Right atrium auricular region (tissue), 2 donors: Measurements from ENCODE around the gene SMG9. TPM values are rescaled to one million over a fixed set of nuclear protein-coding genes. Genes with fewer than 3 reads are reported as not detected.

Experiments used
- DNase-seq: peaks from one replicate; pipeline ENCODE4 v3.0.0-alpha.2; 2019; ENCODE audit warnings: low spot score
- H3K27ac ChIP-seq, 2 donors: fragments of 200-600 bp; sonication (generic); 1 replicate in 1 of 2; 2 replicates in 1 of 2; pipeline ENCODE4 v1.5.1; 2016 to 2019
- H3K27me3 ChIP-seq, 2 donors: fragments of 200-600 bp; sonication (generic); one replicate each; pipeline versions ENCODE4 v1.5.1 to v1.6.0; 2017 to 2019
- H3K36me3 ChIP-seq: fragments of 200-600 bp; sonication (generic); one replicate; pipeline ENCODE4 v1.5.1; 2016
- H3K4me1 ChIP-seq, 2 donors: fragments of 200-600 bp; sonication (generic); one replicate each; pipeline versions ENCODE4 v1.5.1 to v1.6.0; 2017 to 2019
- H3K4me3 ChIP-seq, 2 donors: fragments of 200-600 bp; sonication (generic); 1 replicate in 1 of 2; 2 replicates in 1 of 2; pipeline ENCODE4 v1.5.1; 2017 to 2019; ENCODE audit warnings: mild to moderate bottlenecking in 1 of 2, moderate library complexity in 1 of 2
- H3K9me3 ChIP-seq, 2 donors: fragments of 200-600 bp; sonication (generic); one replicate each; pipeline ENCODE4 v1.5.1; 2019
- CTCF ChIP-seq, 2 donors: fragments of 200-600 bp; sonication (generic); IDR thresholded peaks; one replicate each; pipeline ENCODE4 v1.5.1; 2019; ENCODE audit warnings: antibody characterized with exemption in 2 of 2
- total RNA-seq, 2 donors: library from RNA; depleted of rRNA; stranded (reverse); fragments of >200 nt; gene quantifications; one replicate each; pipeline ENCODE4 v1.1.0, GENCODE V29; 2016

The SMG9 gene
- total RNA-seq, 2 donors from 2014 or later: 8.0 to 11.0 TPM

GRCh38 chr19:43704002-43704705, 50.6 kb downstream of the SMG9 start:
- TF ChIP-seq CTCF (IDR thresholded peaks at IDR 0.05): no peak
- H3K27ac ChIP-seq: no peak overlapping the region
- DNase-seq: no peak
- H3K4me3 ChIP-seq: no peak overlapping the region
- H3K9me3 ChIP-seq: peaks cover 0 to 5% of the 10 kb centered on the region in 2 donors
- no peaks in the 10 kb centered on the region for H3K36me3 ChIP-seq
- H3K4me1 ChIP-seq: peaks cover 0 to 14% of the 10 kb centered on the region in 2 donors
- H3K27me3 ChIP-seq: no peaks in the 10 kb centered on the region

GRCh38 chr19:43700395-43701000, 54.3 kb downstream of the SMG9 start:
- peak overlapping the region; percentile 67 to 74 for H3K27ac ChIP-seq
- peaks cover 0 to 14% of the 10 kb centered on the region in 2 donors for H3K4me1 ChIP-seq
- peak overlapping the region; percentile 9 to 36 for H3K4me3 ChIP-seq
- no peaks in the 10 kb centered on the region for H3K27me3 ChIP-seq
- no peaks in the 10 kb centered on the region for H3K36me3 ChIP-seq
- peak; percentile 78 for DNase-seq
- peaks cover 0 to 8% of the 10 kb centered on the region in 2 donors for H3K9me3 ChIP-seq
- no peak for TF ChIP-seq CTCF (IDR thresholded peaks at IDR 0.05)

GRCh38 chr19:43699506-43700394, 55.0 kb downstream of the SMG9 start:
- H3K9me3 ChIP-seq: peaks cover 0 to 8% of the 10 kb centered on the region in 2 donors
- H3K4me1 ChIP-seq: peaks cover 0 to 14% of the 10 kb centered on the region in 2 donors
- no peak for DNase-seq
- H3K4me3 ChIP-seq: peak overlapping the region in 1 of 2 donors; percentile 45
- peak in 1 of 2 donors; percentile 22 for TF ChIP-seq CTCF (IDR thresholded peaks at IDR 0.05)
- H3K27ac ChIP-seq: peak overlapping the region; percentile 67 to 74
- H3K27me3 ChIP-seq: no peaks in the 10 kb centered on the region
- H3K36me3 ChIP-seq: no peaks in the 10 kb centered on the region

- DNase-seq: no peak
- peaks cover 0 to 14% of the 10 kb centered on the region in 2 donors for H3K4me1 ChIP-seq
These were observed 57.5 kb downstream of the SMG9 start for GRCh38 chr19:43697295-43697694.

More at GRCh38 chr19:43697295-43697694, 57.5 kb downstream of the SMG9 start:
- TF ChIP-seq CTCF (IDR thresholded peaks at IDR 0.05): no peak
- no peak overlapping the region for H3K27ac ChIP-seq
- peaks cover 0 to 10% of the 10 kb centered on the region in 2 donors for H3K9me3 ChIP-seq
- H3K4me3 ChIP-seq: no peak overlapping the region
- no peaks in the 10 kb centered on the region for H3K27me3 ChIP-seq
- no peaks in the 10 kb centered on the region for H3K36me3 ChIP-seq
